Hair follicle dermal papilla cell (primary cell): ENCODE measurements around the gene DHX35. TPM values are rescaled to one million over a fixed set of nuclear protein-coding genes. Genes with fewer than 3 reads are reported as not detected.

Experiments
- small RNA-seq: library from RNA; depleted of rRNA; stranded (forward); fragments of <200 nt; gene quantifications from one replicate; pipeline ENCODE3, GENCODE V24; 2012
- total RNA-seq: library from RNA; depleted of rRNA; stranded (reverse); fragments of >200 nt; gene quantifications from 2 replicates; pipeline ENCODE4 v1.2.3, GENCODE V29; 2012

Gene DHX35, protein sequence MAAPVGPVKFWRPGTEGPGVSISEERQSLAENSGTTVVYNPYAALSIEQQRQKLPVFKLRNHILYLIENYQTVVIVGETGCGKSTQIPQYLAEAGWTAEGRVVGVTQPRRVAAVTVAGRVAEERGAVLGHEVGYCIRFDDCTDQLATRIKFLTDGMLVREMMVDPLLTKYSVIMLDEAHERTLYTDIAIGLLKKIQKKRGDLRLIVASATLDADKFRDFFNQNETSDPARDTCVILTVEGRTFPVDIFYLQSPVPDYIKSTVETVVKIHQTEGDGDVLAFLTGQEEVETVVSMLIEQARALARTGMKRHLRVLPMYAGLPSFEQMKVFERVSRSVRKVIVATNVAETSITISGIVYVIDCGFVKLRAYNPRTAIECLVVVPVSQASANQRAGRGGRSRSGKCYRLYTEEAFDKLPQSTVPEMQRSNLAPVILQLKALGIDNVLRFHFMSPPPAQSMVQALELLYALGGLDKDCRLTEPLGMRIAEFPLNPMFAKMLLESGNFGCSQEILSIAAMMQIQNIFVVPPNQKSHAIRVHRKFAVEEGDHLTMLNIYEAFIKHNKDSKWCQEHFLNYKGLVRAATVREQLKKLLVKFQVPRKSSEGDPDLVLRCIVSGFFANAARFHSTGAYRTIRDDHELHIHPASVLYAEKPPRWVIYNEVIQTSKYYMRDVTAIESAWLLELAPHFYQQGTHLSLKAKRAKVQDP
- total RNA-seq: 9.8 and 10.4 TPM in 2 replicates

DNA sequence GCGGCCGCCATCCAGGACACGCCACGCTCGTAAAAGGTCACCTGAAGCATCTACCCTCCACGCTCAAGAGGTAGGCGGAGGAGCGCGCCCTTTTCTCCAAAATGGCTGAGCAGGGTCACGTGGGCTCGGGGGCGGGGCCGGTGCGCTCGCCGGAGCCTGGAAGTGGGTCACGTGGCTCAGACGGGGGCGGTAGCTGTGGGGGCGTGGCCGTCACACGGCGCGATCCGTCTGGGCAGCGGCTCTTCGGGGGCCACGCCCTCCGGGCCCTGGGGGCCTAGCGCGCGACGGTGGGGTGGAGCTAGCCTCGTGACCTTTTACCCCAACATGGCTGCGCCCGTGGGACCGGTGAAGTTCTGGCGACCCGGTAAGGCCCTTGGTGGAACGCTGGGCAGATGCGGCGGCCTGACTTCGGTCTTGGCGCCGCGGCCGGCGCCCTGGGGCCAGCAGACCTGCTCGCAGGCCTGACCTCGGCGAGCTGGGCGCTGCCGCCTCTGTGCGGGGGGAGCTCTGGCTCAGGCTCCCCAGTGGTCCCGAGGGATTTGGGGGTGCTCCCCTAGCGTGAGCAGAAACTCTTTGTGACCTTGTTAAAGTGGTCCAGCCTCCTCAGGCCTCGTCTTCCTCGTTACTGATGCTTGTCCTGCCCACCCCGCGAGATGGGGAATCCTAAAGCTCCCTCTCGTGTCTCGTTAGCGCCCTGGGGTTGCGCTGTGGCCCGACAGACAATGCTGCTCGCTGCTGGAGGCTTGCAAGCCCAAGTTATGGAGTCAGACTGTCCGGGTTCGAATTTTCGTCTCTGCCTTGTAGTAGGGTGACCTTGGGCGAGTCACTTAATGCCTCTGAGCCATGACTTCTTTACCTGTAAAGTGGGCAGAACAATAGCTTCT lies at the start of gene DHX35:
TSS of gene DHX35 (plus strand) at position 301 of the 884 bp plus-strand sequence. CDS start at position 325, 24 bp downstream.

DNA sequence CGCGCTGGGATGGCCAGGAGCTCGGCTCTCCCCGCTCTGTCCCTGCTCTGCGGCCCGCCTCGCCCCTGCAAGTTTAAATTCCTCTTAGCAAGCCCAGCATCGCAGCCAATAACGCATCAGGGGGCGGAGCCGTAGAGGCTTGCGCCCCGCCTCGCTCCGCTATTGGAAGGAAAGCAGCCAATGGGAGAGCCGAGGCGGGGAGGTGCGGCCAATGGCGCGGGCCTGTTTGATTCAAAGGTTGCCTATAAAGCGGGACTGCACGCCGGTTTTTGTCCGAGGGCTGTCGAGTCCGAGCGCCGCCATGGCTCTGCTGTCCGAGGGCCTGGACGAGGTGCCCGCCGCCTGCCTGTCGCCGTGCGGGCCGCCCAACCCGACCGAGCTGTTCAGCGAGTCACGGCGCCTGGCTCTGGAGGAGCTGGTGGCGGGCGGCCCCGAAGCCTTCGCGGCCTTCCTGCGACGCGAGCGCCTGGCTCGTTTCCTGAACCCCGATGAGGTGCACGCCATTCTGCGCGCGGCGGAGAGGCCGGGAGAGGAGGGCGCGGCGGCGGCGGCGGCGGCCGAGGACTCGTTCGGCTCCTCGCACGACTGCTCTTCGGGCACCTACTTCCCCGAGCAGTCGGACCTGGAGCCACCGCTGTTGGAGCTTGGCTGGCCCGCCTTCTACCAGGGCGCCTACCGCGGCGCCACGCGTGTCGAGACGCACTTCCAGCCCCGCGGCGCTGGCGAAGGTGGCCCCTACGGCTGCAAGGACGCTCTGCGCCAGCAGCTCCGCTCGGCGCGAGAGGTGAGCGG lies 35.8 kb upstream of the DHX35 start, which contains the start of gene FAM83D:
TSS of gene FAM83D (plus strand) at position 276 of the 792 bp plus-strand sequence. CDS start at position 302, 26 bp downstream.

Small RNAs within 50 kb of the gene (small RNA-seq; reads per million reads assigned to genes)
- gene AL023803.1: not detected

Other genes with a start within 250 kb of the DHX35 start
- gene SLC32A1, start 237.9 kb upstream of the DHX35 start, total RNA-seq: not detected in 2 replicates
- gene ACTR5, start 213.9 kb upstream of the DHX35 start, total RNA-seq: 5.7 and 7.1 TPM in 2 replicates
- gene PPP1R16B, start 156.6 kb upstream of the DHX35 start, total RNA-seq: not detected in 2 replicates
- 1.6 TPM in 2 replicates for gene FAM83D, start 35.9 kb upstream of the DHX35 start, total RNA-seq